HL-60 (cell line): ENCODE measurements around the gene ZNF827.

Experiments used
- DNase-seq, 2 experiments: peaks; one replicate each; pipeline ENCODE4 v3.0.0-alpha.2; 2010 to 2020; ENCODE audit warnings: low read depth in 1 of 2, low spot score in 1 of 2
- H3K27ac ChIP-seq: fragments of 250-450 bp; sonication (Bioruptor Pico); replicated peaks from 2 replicates; pipeline ENCODE4 v1.5.1; 2020; ENCODE audit warnings: mild to moderate bottlenecking, moderate library complexity
- H3K27me3 ChIP-seq: fragments of 250-450 bp; sonication (Bioruptor Pico); 2 replicates; pipeline ENCODE4 v1.5.1; 2021; ENCODE audit warnings: mild to moderate bottlenecking, moderate library complexity; ENCODE audit not compliant: insufficient read depth, poor library complexity, severe bottlenecking
- H3K4me3 ChIP-seq: replicated peaks from 2 replicates; pipeline ENCODE4 v1.5.1; 2011; ENCODE audit warnings: mild to moderate bottlenecking, control low read depth, low read length; ENCODE audit not compliant: insufficient read depth
- GABPA ChIP-seq: IDR thresholded peaks from 2 replicates; pipeline ENCODE4 v1.6.1; 2012; ENCODE audit warnings: low read depth
- POLR2AphosphoS5 ChIP-seq: IDR thresholded peaks from 2 replicates; pipeline ENCODE4 v1.6.1; 2012; ENCODE audit warnings: low read depth
- SPI1 ChIP-seq: IDR thresholded peaks from 2 replicates; pipeline ENCODE4 v1.6.1; 2012; ENCODE audit warnings: low read depth, mild to moderate bottlenecking, borderline replicate concordance
- TF ChIP-seq, protein P1 (sequence below): IDR thresholded peaks from one replicate; pipeline ENCODE4 v1.5.1; 2011; ENCODE audit warnings: low read length, control low read depth, inconsistent platforms; ENCODE audit not compliant: insufficient read depth
- TF ChIP-seq, protein P2 (sequence below): IDR thresholded peaks from 2 replicates; pipeline ENCODE4 v1.6.1; 2012; ENCODE audit warnings: low read depth; ENCODE audit not compliant: insufficient replicate concordance

Gene ZNF827

GRCh38 chr4:145859426-145859825, 79.2 kb downstream of the ZNF827 start:
- H3K27ac ChIP-seq, result no peak overlapping the region
- TF ChIP-seq POLR2AphosphoS5 (no peak), SPI1 (no peak), GABPA (no peak)
- TF ChIP-seq, protein P1, sequence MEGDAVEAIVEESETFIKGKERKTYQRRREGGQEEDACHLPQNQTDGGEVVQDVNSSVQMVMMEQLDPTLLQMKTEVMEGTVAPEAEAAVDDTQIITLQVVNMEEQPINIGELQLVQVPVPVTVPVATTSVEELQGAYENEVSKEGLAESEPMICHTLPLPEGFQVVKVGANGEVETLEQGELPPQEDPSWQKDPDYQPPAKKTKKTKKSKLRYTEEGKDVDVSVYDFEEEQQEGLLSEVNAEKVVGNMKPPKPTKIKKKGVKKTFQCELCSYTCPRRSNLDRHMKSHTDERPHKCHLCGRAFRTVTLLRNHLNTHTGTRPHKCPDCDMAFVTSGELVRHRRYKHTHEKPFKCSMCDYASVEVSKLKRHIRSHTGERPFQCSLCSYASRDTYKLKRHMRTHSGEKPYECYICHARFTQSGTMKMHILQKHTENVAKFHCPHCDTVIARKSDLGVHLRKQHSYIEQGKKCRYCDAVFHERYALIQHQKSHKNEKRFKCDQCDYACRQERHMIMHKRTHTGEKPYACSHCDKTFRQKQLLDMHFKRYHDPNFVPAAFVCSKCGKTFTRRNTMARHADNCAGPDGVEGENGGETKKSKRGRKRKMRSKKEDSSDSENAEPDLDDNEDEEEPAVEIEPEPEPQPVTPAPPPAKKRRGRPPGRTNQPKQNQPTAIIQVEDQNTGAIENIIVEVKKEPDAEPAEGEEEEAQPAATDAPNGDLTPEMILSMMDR, result no peak
- TF ChIP-seq, protein P2, sequence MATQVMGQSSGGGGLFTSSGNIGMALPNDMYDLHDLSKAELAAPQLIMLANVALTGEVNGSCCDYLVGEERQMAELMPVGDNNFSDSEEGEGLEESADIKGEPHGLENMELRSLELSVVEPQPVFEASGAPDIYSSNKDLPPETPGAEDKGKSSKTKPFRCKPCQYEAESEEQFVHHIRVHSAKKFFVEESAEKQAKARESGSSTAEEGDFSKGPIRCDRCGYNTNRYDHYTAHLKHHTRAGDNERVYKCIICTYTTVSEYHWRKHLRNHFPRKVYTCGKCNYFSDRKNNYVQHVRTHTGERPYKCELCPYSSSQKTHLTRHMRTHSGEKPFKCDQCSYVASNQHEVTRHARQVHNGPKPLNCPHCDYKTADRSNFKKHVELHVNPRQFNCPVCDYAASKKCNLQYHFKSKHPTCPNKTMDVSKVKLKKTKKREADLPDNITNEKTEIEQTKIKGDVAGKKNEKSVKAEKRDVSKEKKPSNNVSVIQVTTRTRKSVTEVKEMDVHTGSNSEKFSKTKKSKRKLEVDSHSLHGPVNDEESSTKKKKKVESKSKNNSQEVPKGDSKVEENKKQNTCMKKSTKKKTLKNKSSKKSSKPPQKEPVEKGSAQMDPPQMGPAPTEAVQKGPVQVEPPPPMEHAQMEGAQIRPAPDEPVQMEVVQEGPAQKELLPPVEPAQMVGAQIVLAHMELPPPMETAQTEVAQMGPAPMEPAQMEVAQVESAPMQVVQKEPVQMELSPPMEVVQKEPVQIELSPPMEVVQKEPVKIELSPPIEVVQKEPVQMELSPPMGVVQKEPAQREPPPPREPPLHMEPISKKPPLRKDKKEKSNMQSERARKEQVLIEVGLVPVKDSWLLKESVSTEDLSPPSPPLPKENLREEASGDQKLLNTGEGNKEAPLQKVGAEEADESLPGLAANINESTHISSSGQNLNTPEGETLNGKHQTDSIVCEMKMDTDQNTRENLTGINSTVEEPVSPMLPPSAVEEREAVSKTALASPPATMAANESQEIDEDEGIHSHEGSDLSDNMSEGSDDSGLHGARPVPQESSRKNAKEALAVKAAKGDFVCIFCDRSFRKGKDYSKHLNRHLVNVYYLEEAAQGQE, result no peak
- no peak for DNase-seq
- H3K27me3 ChIP-seq, result no peaks in the 10 kb centered on the region
- no peak overlapping the region for H3K4me3 ChIP-seq

DNA sequence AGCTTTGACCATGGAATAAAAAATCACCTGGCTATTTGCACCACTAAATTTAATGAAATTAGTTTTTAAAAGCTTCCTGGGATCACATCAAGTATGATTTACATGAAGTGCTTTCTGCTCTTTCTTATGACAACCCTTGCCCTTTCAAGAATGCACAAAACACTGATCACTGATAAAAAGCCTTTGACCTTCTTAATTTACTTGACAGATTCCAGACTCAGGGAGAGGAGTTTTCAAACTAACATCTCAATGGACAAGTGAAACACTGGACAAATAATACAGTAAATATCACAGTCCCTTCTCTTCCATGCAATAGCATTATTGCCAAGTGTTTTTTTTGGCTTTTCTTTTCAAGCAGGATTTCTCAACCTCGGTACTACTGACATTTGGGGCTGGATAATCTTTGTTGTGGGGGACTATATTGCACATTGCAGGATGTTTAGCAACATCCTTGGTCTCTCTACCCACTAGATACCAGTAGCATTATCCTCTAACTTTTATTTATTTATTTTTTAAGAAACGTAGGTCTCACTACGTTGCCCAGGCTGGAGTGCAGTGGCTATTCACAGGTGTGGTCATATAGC, 86.3 kb downstream of the ZNF827 start:
- no peak for DNase-seq
- Histone ChIP-seq H3K27ac (no peak overlapping the region), H3K4me3 (no peak overlapping the region), H3K27me3 (peaks cover 2% of the 10 kb centered on the region)
- TF ChIP-seq, protein P2, result no peak
- TF ChIP-seq, protein P1, result no peak
- TF ChIP-seq POLR2AphosphoS5, result no peak
- TF ChIP-seq SPI1, result no peak
- TF ChIP-seq GABPA, result no peak

DNA sequence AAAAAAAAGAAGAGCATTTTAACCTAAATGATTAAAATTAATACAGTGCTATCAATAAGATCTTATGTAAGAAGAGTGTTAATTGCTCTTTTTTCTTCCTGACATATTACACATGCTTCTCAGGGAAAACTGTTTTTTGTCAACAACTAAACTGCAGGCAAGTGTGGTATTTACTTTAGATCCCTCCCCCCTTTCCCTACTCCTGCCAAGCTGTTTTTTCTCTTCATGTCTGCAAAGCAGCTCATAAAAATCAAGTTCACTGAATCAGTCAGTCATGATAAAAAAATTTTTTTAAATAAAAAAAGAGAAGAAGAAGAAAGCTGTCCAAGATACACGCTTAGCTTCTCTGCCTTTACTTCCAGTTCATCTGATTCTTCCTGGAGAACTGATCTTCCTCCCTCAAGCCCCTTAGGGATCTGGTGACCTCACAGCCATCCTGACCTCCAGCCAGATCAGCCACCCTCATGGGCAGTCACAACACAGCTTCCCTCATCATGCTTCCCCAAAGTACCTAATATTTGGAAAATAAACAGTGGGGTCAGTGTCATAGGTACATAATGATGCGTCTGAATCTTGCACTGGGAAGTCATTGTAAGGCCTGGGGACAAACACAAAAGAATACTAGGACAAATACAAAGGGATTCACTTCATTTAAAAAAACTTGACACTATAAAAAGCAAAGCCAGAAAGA, 87.0 kb downstream of the ZNF827 start:
- Histone ChIP-seq H3K27me3 (peaks cover 2% of the 10 kb centered on the region), H3K27ac (no peak overlapping the region), H3K4me3 (no peak overlapping the region)
- DNase-seq, result no peak
- TF ChIP-seq, protein P1, result no peak
- no peak for TF ChIP-seq SPI1
- TF ChIP-seq POLR2AphosphoS5, result no peak
- no peak for TF ChIP-seq GABPA
- TF ChIP-seq, protein P2, result no peak
